ENCODE results near the gene MTMR12.

MTMR12 gene

GRCh38 chr5:32232441-32233219 lies 80.1 kb downstream of the MTMR12 start:
- WGBS (ENCODE audit: extremely low coverage, insufficient coverage, insufficient read length) = no CpG with 5 or more reads among the region's 11 CpGs
- H3K4me1 ChIP-seq (ENCODE audit: control insufficient read depth in 1 of 2, insufficient read depth in 2 of 2, low read length in 2 of 2) = peaks cover 28 to 33% of the 10 kb centered on the region in 2 experiments
- no peak overlapping the region for H4K8ac ChIP-seq (ENCODE audit: low read depth, low read length)
- no peak overlapping the region for H3K14ac ChIP-seq (ENCODE audit: low read length)
- no peak overlapping the region for H2BK12ac ChIP-seq (ENCODE audit: low read length)
- no peak overlapping the region for H3K27ac ChIP-seq (ENCODE audit: low read depth, low read length)
- no peak overlapping the region for H2AK5ac ChIP-seq (ENCODE audit: low read length)
- H4K91ac ChIP-seq (ENCODE audit: low read depth, low read length) = no peak overlapping the region
- H2AFZ ChIP-seq (ENCODE audit: insufficient read depth, low read length, poor library complexity) = no peak overlapping the region
- no peaks in the 10 kb centered on the region for H3K9me3 ChIP-seq (ENCODE audit: insufficient read depth, low read depth, low read length)
- H3K79me2 ChIP-seq (ENCODE audit: control insufficient read depth, insufficient read depth, low read length, poor library complexity) = peaks cover 1% of the 10 kb centered on the region
- H3K36me3 ChIP-seq (ENCODE audit: control insufficient read depth in 1 of 2, insufficient read depth in 2 of 2, low read length in 2 of 2) = peaks cover 13 to 14% of the 10 kb centered on the region in 2 experiments
- H3K79me1 ChIP-seq (ENCODE audit: low read length) = peaks cover 3% of the 10 kb centered on the region
- no peak overlapping the region for H3K9ac ChIP-seq (ENCODE audit: low read length)
- peak; percentile 47 to 74 for DNase-seq
- no peak overlapping the region for H3K4ac ChIP-seq (ENCODE audit: low read depth, low read length)
- no peaks in the 10 kb centered on the region for H3K27me3 ChIP-seq (ENCODE audit: insufficient read depth, low read length)
- no peak overlapping the region for H4K12ac ChIP-seq (ENCODE audit: low read depth, low read length)
- no peak overlapping the region for H3K4me3 ChIP-seq (ENCODE audit: low read depth, low read length)
- no peak overlapping the region for H2BK5ac ChIP-seq (ENCODE audit: low read depth, low read length, poor library complexity)
- no peak overlapping the region for H3K23ac ChIP-seq (ENCODE audit: low read length)
- peak overlapping the region; percentile 39 for H3K18ac ChIP-seq (ENCODE audit: low read length)
- H2BK120ac ChIP-seq (ENCODE audit: insufficient read depth, low read length, poor library complexity) = no peak overlapping the region
- H3K4me2 ChIP-seq (ENCODE audit: low read length) = no peak overlapping the region

GRCh38 chr5:32231929-32232328 lies 80.8 kb downstream of the MTMR12 start:
- H3K4me1 ChIP-seq (ENCODE audit: control insufficient read depth in 1 of 2, insufficient read depth in 2 of 2, low read length in 2 of 2) = peaks cover 28 to 33% of the 10 kb centered on the region in 2 experiments
- H3K36me3 ChIP-seq (ENCODE audit: control insufficient read depth in 1 of 2, insufficient read depth in 2 of 2, low read length in 2 of 2) = peaks cover 10 to 13% of the 10 kb centered on the region in 2 experiments
- no peaks in the 10 kb centered on the region for H3K9me3 ChIP-seq (ENCODE audit: insufficient read depth, low read depth, low read length)
- H2BK12ac ChIP-seq (ENCODE audit: low read length) = no peak overlapping the region
- H3K23ac ChIP-seq (ENCODE audit: low read length) = no peak overlapping the region
- DNase-seq = peak in 1 of 2 donors; percentile 17
- no peak overlapping the region for H3K4ac ChIP-seq (ENCODE audit: low read depth, low read length)
- H3K79me1 ChIP-seq (ENCODE audit: low read length) = peaks cover 3% of the 10 kb centered on the region
- no CpG with 5 or more reads among the region's 8 CpGs for WGBS (ENCODE audit: extremely low coverage, insufficient coverage, insufficient read length)
- H3K18ac ChIP-seq (ENCODE audit: low read length) = no peak overlapping the region
- H4K8ac ChIP-seq (ENCODE audit: low read depth, low read length) = no peak overlapping the region
- H4K12ac ChIP-seq (ENCODE audit: low read depth, low read length) = no peak overlapping the region
- no peak overlapping the region for H3K27ac ChIP-seq (ENCODE audit: low read depth, low read length)
- H2BK120ac ChIP-seq (ENCODE audit: insufficient read depth, low read length, poor library complexity) = no peak overlapping the region
- no peak overlapping the region for H2AFZ ChIP-seq (ENCODE audit: insufficient read depth, low read length, poor library complexity)
- no peak overlapping the region for H3K14ac ChIP-seq (ENCODE audit: low read length)
- H3K79me2 ChIP-seq (ENCODE audit: control insufficient read depth, insufficient read depth, low read length, poor library complexity) = peaks cover 1% of the 10 kb centered on the region
- no peak overlapping the region for H2BK5ac ChIP-seq (ENCODE audit: low read depth, low read length, poor library complexity)
- no peak overlapping the region for H3K9ac ChIP-seq (ENCODE audit: low read length)
- no peak overlapping the region for H2AK5ac ChIP-seq (ENCODE audit: low read length)
- H3K4me3 ChIP-seq (ENCODE audit: low read depth, low read length) = no peak overlapping the region
- H4K91ac ChIP-seq (ENCODE audit: low read depth, low read length) = no peak overlapping the region
- H3K27me3 ChIP-seq (ENCODE audit: insufficient read depth, low read length) = no peaks in the 10 kb centered on the region
- H3K4me2 ChIP-seq (ENCODE audit: low read length) = no peak overlapping the region

DNA sequence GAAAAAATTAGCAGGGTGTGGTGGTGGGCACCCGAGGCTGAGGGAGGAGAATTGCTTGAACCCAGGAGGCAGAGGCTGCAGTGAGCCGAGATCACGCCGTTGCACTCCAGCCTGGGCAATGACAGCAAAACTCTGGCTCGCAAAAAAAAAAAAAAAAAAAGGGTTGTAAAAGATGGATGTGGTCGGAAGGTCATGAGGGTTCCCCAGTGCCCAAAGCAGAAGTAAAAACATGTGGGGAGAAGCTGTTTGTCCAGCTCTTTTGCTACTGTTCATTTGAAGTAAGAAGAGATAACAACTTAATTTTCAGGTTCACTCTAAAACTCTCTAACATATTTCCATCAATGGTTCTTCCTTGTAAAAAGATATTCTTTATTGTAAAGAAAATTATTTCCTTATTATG lies 81.5 kb downstream of the MTMR12 start:
- peaks cover 9 to 13% of the 10 kb centered on the region in 2 experiments for H3K36me3 ChIP-seq (ENCODE audit: control insufficient read depth in 1 of 2, insufficient read depth in 2 of 2, low read length in 2 of 2)
- H3K14ac ChIP-seq (ENCODE audit: low read length) = no peak overlapping the region
- H3K9ac ChIP-seq (ENCODE audit: low read length) = no peak overlapping the region
- H3K79me2 ChIP-seq (ENCODE audit: control insufficient read depth, insufficient read depth, low read length, poor library complexity) = peaks cover 1% of the 10 kb centered on the region
- no peak overlapping the region for H4K8ac ChIP-seq (ENCODE audit: low read depth, low read length)
- no peak overlapping the region for H3K4ac ChIP-seq (ENCODE audit: low read depth, low read length)
- H3K27me3 ChIP-seq (ENCODE audit: insufficient read depth, low read length) = no peaks in the 10 kb centered on the region
- no peak overlapping the region for H2AFZ ChIP-seq (ENCODE audit: insufficient read depth, low read length, poor library complexity)
- no peak overlapping the region for H4K12ac ChIP-seq (ENCODE audit: low read depth, low read length)
- H3K79me1 ChIP-seq (ENCODE audit: low read length) = peaks cover 3% of the 10 kb centered on the region
- peak overlapping the region; percentile 17 for H2BK5ac ChIP-seq (ENCODE audit: low read depth, low read length, poor library complexity)
- no peak overlapping the region for H4K91ac ChIP-seq (ENCODE audit: low read depth, low read length)
- H3K23ac ChIP-seq (ENCODE audit: low read length) = no peak overlapping the region
- H3K27ac ChIP-seq (ENCODE audit: low read depth, low read length) = peak overlapping the region; percentile 18
- H2BK120ac ChIP-seq (ENCODE audit: insufficient read depth, low read length, poor library complexity) = no peak overlapping the region
- no peak overlapping the region for H3K18ac ChIP-seq (ENCODE audit: low read length)
- H3K4me2 ChIP-seq (ENCODE audit: low read length) = no peak overlapping the region
- H3K9me3 ChIP-seq (ENCODE audit: insufficient read depth, low read depth, low read length) = no peaks in the 10 kb centered on the region
- DNase-seq = no peak
- WGBS (ENCODE audit: extremely low coverage, insufficient coverage, insufficient read length) = no CpG with 5 or more reads among the region's 6 CpGs
- H2AK5ac ChIP-seq (ENCODE audit: low read length) = no peak overlapping the region
- no peak overlapping the region for H2BK12ac ChIP-seq (ENCODE audit: low read length)
- no peak overlapping the region for H3K4me3 ChIP-seq (ENCODE audit: low read depth, low read length)
- H3K4me1 ChIP-seq (ENCODE audit: control insufficient read depth in 1 of 2, insufficient read depth in 2 of 2, low read length in 2 of 2) = peaks cover 28 to 33% of the 10 kb centered on the region in 2 experiments

GRCh38 chr5:32230356-32231099 lies 82.2 kb downstream of the MTMR12 start:
- no peak overlapping the region for H3K9ac ChIP-seq (ENCODE audit: low read length)

More at GRCh38 chr5:32230356-32231099, 82.2 kb downstream of the MTMR12 start:
- no peak overlapping the region for H2BK12ac ChIP-seq (ENCODE audit: low read length)
- peaks cover 9 to 13% of the 10 kb centered on the region in 2 experiments for H3K36me3 ChIP-seq (ENCODE audit: control insufficient read depth in 1 of 2, insufficient read depth in 2 of 2, low read length in 2 of 2)
- peak overlapping the region; percentile 38 for H3K4me3 ChIP-seq (ENCODE audit: low read depth, low read length)
- no peak overlapping the region for H2AFZ ChIP-seq (ENCODE audit: insufficient read depth, low read length, poor library complexity)
- DNase-seq = peak; percentile 68 to 91
- H2BK5ac ChIP-seq (ENCODE audit: low read depth, low read length, poor library complexity) = no peak overlapping the region
- peak overlapping the region; percentile 18 for H3K27ac ChIP-seq (ENCODE audit: low read depth, low read length)
- no peak overlapping the region for H2AK5ac ChIP-seq (ENCODE audit: low read length)
- H3K4me1 ChIP-seq (ENCODE audit: control insufficient read depth in 1 of 2, insufficient read depth in 2 of 2, low read length in 2 of 2) = peaks cover 28 to 33% of the 10 kb centered on the region in 2 experiments
- H3K18ac ChIP-seq (ENCODE audit: low read length) = no peak overlapping the region
- no peaks in the 10 kb centered on the region for H3K27me3 ChIP-seq (ENCODE audit: insufficient read depth, low read length)
- H3K4me2 ChIP-seq (ENCODE audit: low read length) = no peak overlapping the region
- peaks cover 1% of the 10 kb centered on the region for H3K79me2 ChIP-seq (ENCODE audit: control insufficient read depth, insufficient read depth, low read length, poor library complexity)
- H3K79me1 ChIP-seq (ENCODE audit: low read length) = peaks cover 3% of the 10 kb centered on the region
- H4K8ac ChIP-seq (ENCODE audit: low read depth, low read length) = no peak overlapping the region
- H2BK120ac ChIP-seq (ENCODE audit: insufficient read depth, low read length, poor library complexity) = no peak overlapping the region
- H3K14ac ChIP-seq (ENCODE audit: low read length) = no peak overlapping the region
- WGBS (ENCODE audit: extremely low coverage, insufficient coverage, insufficient read length) = no CpG with 5 or more reads among the region's 3 CpGs
- no peak overlapping the region for H3K23ac ChIP-seq (ENCODE audit: low read length)
- no peak overlapping the region for H4K12ac ChIP-seq (ENCODE audit: low read depth, low read length)
- H3K4ac ChIP-seq (ENCODE audit: low read depth, low read length) = no peak overlapping the region
- H4K91ac ChIP-seq (ENCODE audit: low read depth, low read length) = no peak overlapping the region
- no peaks in the 10 kb centered on the region for H3K9me3 ChIP-seq (ENCODE audit: insufficient read depth, low read depth, low read length)

Measured in trophoblast cell (in vitro differentiated cells and primary cell).